Spinal cord (tissue), 10 donors: ENCODE measurements around the gene POLR3H. TPM values are rescaled to one million over a fixed set of nuclear protein-coding genes. Genes with fewer than 3 reads are reported as not detected.

ENCODE experiments used
- DNase-seq, 6 donors: peaks; one replicate each; pipeline versions ENCODE4 v3.0.0 to v3.0.0-alpha.2; 2013 to 2015; ENCODE audit warnings: low spot score in 6 of 6, low read depth in 4 of 6
- H3K27ac ChIP-seq: one replicate; pipeline ENCODE4 v1.5.1; 2013; ENCODE audit warnings: low read depth, low read length, control low read depth
- H3K27me3 ChIP-seq: one replicate; pipeline ENCODE4 v1.6.1; 2013; ENCODE audit warnings: low read length; ENCODE audit not compliant: control insufficient read depth, insufficient read depth
- H3K36me3 ChIP-seq: one replicate; pipeline ENCODE4 v1.6.1; 2013; ENCODE audit warnings: low read length; ENCODE audit not compliant: control insufficient read depth, insufficient read depth
- H3K4me1 ChIP-seq: one replicate; pipeline ENCODE4 v1.6.1; 2013; ENCODE audit warnings: low read length; ENCODE audit not compliant: control insufficient read depth, insufficient read depth
- H3K4me3 ChIP-seq: one replicate; pipeline ENCODE4 v1.5.1; 2013; ENCODE audit warnings: low read depth, low read length, control low read depth
- H3K9me3 ChIP-seq: one replicate; pipeline ENCODE4 v1.6.1; 2013; ENCODE audit warnings: low read length; ENCODE audit not compliant: control insufficient read depth, insufficient read depth
- WGBS: methylation state at CpG from one replicate; pipeline ENCODE4 v1.1.5; 2013; ENCODE audit warnings: missing lambda C conversion rate; ENCODE audit not compliant: insufficient coverage; 5-methylcytosine and 5-hydroxymethylcytosine counted together
- polyA plus RNA-seq, 2 donors: library from polyadenylated mRNA; unstranded; fragments of 120-200 nt; gene quantifications; one replicate each; pipeline ENCODE4 v1.2.1, GENCODE V29; 2013; ENCODE audit not compliant: insufficient read length in 2 of 2
- total RNA-seq, 2 donors: library from RNA; depleted of rRNA in 1 of 2; stranded (reverse); fragments of 120-200 nt in 1 of 2; fragments of >200 nt in 1 of 2; gene quantifications; one replicate each; pipeline versions ENCODE4 v1.2.3 to v1.2.4, GENCODE V29; 2013 to 2014
- donor health status: healthy.

Gene POLR3H
- total and polyA plus RNA-seq, 4 donors, result 17.9 to 91.5 (median 57.9) TPM

- 24% methylated on average over 15 of the region's 19 CpGs for WGBS
- Histone ChIP-seq H3K27me3 (no peaks in the 10 kb centered on the region), H3K36me3 (no peaks in the 10 kb centered on the region), H3K4me1 (peaks cover 70% of the 10 kb centered on the region), H3K27ac (peak overlapping the region; percentile 84), H3K4me3 (no peak overlapping the region), H3K9me3 (no peaks in the 10 kb centered on the region)
- DNase-seq, result peak in 3 of 6 donors; percentile 54 to 92 (median 87)
Observed at GRCh38 chr22:41557401-41558240, 13.4 kb upstream of the POLR3H start.

GRCh38 chr22:41556561-41556960, 12.3 kb upstream of the POLR3H start:
- WGBS, result 86% methylated on average over 6 of the region's 10 CpGs
- no peak overlapping the region for H3K4me3 ChIP-seq
- H3K27me3 ChIP-seq, result no peaks in the 10 kb centered on the region
- H3K36me3 ChIP-seq, result no peaks in the 10 kb centered on the region
- H3K27ac ChIP-seq, result peak overlapping the region; percentile 84
- H3K9me3 ChIP-seq, result no peaks in the 10 kb centered on the region
- no peak for DNase-seq
- H3K4me1 ChIP-seq, result peaks cover 67% of the 10 kb centered on the region

- peak in 2 of 6 donors; percentile 61 to 63 for DNase-seq
- WGBS, result 37% methylated on average over 5 of the region's 7 CpGs
- H3K9me3 ChIP-seq, result no peaks in the 10 kb centered on the region
- H3K36me3 ChIP-seq, result no peaks in the 10 kb centered on the region
- peak overlapping the region; percentile 25 for H3K27ac ChIP-seq
- H3K4me3 ChIP-seq, result no peak overlapping the region
- peaks cover 60% of the 10 kb centered on the region for H3K4me1 ChIP-seq
- no peaks in the 10 kb centered on the region for H3K27me3 ChIP-seq
Observed at GRCh38 chr22:41555325-41555982, 11.2 kb upstream of the POLR3H start.

- H3K9me3 ChIP-seq, result no peaks in the 10 kb centered on the region
- WGBS, result 47% methylated on average over 8 of the region's 11 CpGs
- no peaks in the 10 kb centered on the region for H3K36me3 ChIP-seq
- H3K4me1 ChIP-seq, result peaks cover 33% of the 10 kb centered on the region
- peak overlapping the region; percentile 50 for H3K27ac ChIP-seq
- H3K27me3 ChIP-seq, result no peaks in the 10 kb centered on the region
- DNase-seq, result peak in 1 of 6 donors; percentile 65
- no peak overlapping the region for H3K4me3 ChIP-seq
Observed at GRCh38 chr22:41551877-41552582, 7.8 kb upstream of the POLR3H start.

- Histone ChIP-seq H3K27me3 (no peaks in the 10 kb centered on the region), H3K27ac (no peak overlapping the region), H3K4me3 (no peak overlapping the region), H3K36me3 (no peaks in the 10 kb centered on the region), H3K9me3 (no peaks in the 10 kb centered on the region), H3K4me1 (peaks cover 24% of the 10 kb centered on the region)
- WGBS, result 98% methylated on average over 9 of the region's 12 CpGs
- DNase-seq, result no peak
Observed at GRCh38 chr22:41550952-41551491, 6.8 kb upstream of the POLR3H start.

- DNase-seq, result no peak
- H3K9me3 ChIP-seq, result no peaks in the 10 kb centered on the region
- H3K36me3 ChIP-seq, result no peaks in the 10 kb centered on the region
- H3K27ac ChIP-seq, result no peak overlapping the region
- 96% methylated on average over 5 of the region's 5 CpGs for WGBS
- H3K4me1 ChIP-seq, result peaks cover 23% of the 10 kb centered on the region
- H3K27me3 ChIP-seq, result no peaks in the 10 kb centered on the region
- H3K4me3 ChIP-seq, result no peak overlapping the region
Observed at GRCh38 chr22:41548830-41549211, 4.6 kb upstream of the POLR3H start.

GRCh38 chr22:41544671-41545476, 604 bp upstream of the POLR3H start:
- peaks cover 7% of the 10 kb centered on the region for H3K36me3 ChIP-seq
- peak overlapping the region; percentile 93 for H3K4me3 ChIP-seq
- H3K27me3 ChIP-seq, result no peaks in the 10 kb centered on the region
- 15% methylated on average over 12 of the region's 21 CpGs for WGBS
- no peaks in the 10 kb centered on the region for H3K9me3 ChIP-seq
- peaks cover 46% of the 10 kb centered on the region for H3K4me1 ChIP-seq
- H3K27ac ChIP-seq, result peak overlapping the region; percentile 97
- no peak for DNase-seq

- H3K27ac ChIP-seq, result no peak overlapping the region
Observed at GRCh38 chr22:41542224-41542623, 2.0 kb downstream of the POLR3H start.

GRCh38 chr22:41541484-41541883, 2.8 kb downstream of the POLR3H start:
- WGBS, result 84% methylated on average over 3 of the region's 3 CpGs
- no peak overlapping the region for H3K27ac ChIP-seq
- no peaks in the 10 kb centered on the region for H3K27me3 ChIP-seq
- H3K4me1 ChIP-seq, result peaks cover 76% of the 10 kb centered on the region
- H3K36me3 ChIP-seq, result peaks cover 27% of the 10 kb centered on the region
- DNase-seq, result no peak
- H3K4me3 ChIP-seq, result no peak overlapping the region
- H3K9me3 ChIP-seq, result no peaks in the 10 kb centered on the region

More at GRCh38 chr22:41542224-41542623, 2.0 kb downstream of the POLR3H start:
- H3K9me3 ChIP-seq, result no peaks in the 10 kb centered on the region
- DNase-seq, result no peak
- H3K36me3 ChIP-seq, result peaks cover 23% of the 10 kb centered on the region
- H3K27me3 ChIP-seq, result no peaks in the 10 kb centered on the region
- no peak overlapping the region for H3K4me3 ChIP-seq
- 98% methylated on average over 4 of the region's 4 CpGs for WGBS
- peaks cover 71% of the 10 kb centered on the region for H3K4me1 ChIP-seq
